HG03039 (cell line): Measurements from ENCODE around the gene SRGAP3.

Experiments
- ATAC-seq: cut with Tn5 transposase; IDR thresholded peaks from one replicate; pipeline ENCODE4 v1.9.1; 2021; ENCODE audit warnings: mild to moderate bottlenecking, moderate library complexity; ENCODE audit not compliant: unreplicated experiment

Gene SRGAP3

GRCh38 chr3:9204253-9204992 is 45.0 kb downstream of the SRGAP3 start:
- no peak for ATAC-seq

DNA sequence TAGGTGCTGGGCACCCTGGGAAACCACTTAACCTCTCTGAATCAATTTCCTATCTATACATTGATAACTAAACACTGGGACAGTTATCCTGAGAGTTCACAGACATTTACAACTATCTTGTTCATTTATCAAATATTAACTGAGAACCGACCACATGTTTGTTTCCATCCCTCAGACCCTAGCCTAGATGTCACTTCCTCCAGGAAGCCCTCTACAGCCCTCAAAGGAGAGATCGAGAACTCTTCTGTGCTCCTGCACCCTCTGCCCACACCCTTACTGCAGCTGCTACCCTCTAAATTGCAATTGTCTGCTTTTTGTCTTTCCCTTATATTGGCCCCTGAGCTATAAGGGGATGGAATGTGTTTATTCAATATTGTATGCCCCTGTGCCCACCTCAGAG is 46.1 kb downstream of the SRGAP3 start:
- no peak for ATAC-seq

- no peak for ATAC-seq
Measured at GRCh38 chr3:9202546-9202945, 46.9 kb downstream of the SRGAP3 start.

- ATAC-seq = no peak
Measured at GRCh38 chr3:9201955-9202354, 47.5 kb downstream of the SRGAP3 start.

DNA sequence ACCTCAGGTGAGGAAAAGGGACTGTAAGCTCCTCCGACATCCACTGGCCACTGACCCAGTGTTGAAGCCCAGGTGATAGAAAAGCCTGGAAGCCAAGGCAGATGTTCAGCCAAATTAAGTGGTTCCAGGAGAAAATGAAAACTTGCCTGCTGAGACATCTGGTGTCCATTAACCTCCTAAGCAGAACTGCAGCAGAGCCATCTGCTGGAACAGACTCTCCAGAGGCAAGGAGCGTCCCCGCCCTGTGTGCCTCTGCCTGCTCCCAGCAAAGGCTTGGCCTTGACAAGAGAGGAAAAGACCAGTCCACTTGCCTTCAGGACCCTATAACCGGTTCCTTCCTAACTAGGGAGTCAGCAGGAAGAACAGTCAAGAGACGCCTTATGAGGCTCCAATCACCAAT is 48.2 kb downstream of the SRGAP3 start:
- no peak for ATAC-seq

DNA sequence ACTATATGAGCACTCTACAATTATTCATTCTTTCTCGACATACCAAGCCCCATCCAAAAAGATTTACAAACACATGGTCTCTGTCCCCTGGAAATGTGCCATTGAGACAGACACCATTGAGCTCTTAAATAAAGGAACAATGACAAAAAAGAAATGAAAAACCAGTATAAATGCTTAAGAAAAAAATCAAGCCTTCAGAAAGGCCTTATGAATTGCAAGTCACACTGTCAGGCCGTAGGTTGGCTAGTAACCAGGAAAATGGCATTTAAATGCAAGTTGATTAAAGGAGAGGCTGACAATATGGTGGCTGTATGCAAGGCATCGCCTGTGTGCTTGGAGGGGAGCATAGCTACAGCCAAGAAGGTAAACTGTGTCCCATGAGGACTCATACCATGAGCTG is 49.7 kb downstream of the SRGAP3 start:
- no peak for ATAC-seq

GRCh38 chr3:9198899-9199335 is 50.5 kb downstream of the SRGAP3 start:
- ATAC-seq = no peak

- ATAC-seq = no peak
Measured at GRCh38 chr3:9198261-9198660, 51.2 kb downstream of the SRGAP3 start.

- no peak for ATAC-seq
Measured at GRCh38 chr3:9196020-9196419, 53.4 kb downstream of the SRGAP3 start.

DNA sequence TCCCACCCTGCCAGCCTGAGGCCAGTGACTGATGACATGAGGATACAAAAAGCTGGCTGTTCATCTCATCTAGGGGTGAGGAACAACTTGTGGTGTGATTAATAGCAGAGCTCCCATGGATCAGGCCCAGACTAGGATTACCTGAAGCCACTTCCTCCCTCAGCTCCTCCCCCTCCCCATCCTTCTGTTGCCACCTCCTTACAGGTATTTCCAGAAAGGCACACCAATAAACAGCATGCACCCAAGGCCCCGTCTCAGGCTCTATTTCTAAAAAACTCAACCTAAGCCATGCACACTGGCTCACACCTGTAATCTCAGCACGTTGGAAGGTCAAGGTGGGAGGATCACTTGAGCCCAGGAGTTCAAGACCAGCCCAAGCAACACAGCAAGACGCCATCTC is 54.1 kb downstream of the SRGAP3 start:
- ATAC-seq = no peak

GRCh38 chr3:9194509-9195184 is 54.8 kb downstream of the SRGAP3 start:
- no peak for ATAC-seq

DNA sequence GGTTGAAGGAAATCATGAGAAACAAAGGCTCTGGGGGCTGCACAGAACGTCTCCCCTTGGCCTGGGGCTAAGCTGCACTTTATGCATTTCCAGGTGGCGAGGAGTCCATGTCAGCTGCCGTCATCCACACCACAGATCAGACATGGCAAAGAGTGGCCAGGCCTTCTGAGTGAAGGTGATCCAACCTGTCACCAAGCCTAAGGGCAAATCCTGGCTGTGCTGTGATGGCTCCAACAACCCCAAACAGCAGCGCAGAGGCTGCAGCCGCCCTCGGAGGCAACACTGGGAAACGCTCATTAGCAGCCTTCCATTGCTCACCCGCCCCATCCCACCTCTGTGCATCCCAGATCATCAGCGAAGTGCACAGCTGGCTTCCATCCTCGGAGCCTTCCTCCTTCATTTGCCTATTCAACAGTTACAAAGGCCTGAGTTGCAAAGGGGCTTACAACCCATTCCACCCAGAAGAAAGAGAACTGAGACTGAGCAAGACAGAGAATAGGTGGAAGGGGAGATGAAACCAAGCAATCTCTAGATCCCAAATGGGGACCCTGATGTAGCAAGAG is 55.7 kb downstream of the SRGAP3 start:
- no peak for ATAC-seq

DNA sequence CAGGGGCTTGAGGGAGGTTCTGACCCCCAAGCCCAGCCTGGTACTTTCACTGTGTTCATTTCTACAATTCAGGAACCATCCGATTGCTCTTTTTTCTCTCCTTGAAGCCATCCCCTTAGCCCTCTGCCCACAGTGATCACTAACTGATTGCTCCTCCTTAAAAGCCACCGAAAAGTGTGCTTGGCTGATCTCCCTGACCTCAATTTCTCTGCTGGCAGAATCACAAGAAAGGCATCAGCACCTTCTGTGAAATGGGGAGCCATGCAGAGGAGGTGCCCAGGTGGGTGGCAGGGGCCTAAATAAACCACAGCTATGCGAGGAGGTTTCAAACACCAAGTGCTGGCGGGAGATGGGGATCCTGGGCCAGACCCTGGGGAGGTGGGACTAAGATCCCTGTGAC is 56.2 kb downstream of the SRGAP3 start:
- ATAC-seq = no peak

DNA sequence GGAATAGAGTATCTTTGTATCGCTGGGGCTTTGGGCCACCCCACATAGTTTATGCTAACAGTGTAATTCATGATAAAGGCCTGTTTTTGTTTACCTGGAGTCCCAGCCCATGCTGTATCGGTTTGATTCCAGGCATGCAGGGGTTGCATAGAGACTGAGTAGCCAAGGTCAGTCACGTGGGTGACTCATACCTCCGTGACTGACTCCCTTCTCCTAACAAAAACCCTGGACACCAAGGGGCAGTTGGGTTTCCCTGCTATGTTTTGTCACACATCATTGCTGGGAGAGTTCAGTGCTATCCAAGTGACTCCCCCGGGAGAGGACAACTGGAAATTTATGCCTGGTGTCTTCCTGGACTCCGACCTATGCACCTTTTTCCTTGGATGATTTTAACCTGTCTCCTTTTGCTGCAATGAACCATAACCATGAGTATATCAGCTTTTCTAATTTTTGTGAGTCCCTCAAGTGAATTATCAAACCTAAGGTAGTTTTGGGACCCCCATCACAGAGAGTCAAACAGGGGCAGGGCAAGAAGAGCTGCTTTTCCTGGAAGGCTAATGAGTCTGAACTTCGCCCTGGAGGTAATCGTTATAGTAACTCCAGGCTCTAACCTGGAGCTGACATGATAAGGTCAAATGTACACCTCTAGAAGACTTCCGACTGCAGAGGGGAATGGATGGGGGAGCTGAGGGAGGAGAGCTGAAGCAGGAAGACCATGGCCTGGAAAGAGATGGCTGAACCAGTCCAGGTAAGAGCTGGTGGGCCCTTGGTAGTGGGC is 57.0 kb downstream of the SRGAP3 start:
- no peak for ATAC-seq

DNA sequence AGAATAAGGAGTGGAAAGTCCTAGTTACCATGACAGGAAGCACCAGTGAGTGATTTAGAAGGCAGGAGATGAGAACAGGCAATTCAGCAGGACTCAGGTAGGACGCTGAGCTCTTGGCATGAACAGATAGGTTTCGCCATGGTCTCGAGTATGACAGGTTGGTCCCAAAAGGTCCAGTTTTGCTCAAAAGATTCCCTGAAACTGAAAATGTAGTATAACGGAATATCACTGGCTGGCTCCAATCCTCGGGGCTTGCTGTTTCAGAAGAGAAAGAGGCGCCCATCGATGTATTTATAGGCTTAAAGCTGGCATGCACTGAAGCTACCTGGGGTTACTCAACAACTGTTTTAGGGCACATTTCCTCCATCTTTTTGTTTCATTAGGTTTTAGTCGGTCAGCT is 59.2 kb downstream of the SRGAP3 start:
- no peak for ATAC-seq

DNA sequence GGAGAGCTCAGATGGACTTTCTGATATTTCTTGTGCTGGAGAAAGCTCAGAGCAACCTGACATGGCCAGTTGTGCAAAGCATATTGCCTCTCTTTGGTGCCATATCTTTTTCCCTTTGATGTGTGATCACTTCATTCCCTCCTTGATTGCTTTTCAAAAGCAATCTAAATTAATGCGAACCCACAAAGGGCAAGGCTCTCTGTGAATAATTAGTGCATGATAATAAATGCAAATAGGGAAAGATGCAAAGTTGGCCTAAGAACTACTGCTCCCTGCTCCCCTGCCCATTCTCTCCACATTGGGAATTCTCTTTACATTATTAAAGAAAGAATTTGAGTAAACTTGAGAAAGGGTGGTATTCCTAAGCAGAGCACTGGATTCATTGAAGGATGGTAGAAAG is 60.9 kb downstream of the SRGAP3 start:
- ATAC-seq = no peak

DNA sequence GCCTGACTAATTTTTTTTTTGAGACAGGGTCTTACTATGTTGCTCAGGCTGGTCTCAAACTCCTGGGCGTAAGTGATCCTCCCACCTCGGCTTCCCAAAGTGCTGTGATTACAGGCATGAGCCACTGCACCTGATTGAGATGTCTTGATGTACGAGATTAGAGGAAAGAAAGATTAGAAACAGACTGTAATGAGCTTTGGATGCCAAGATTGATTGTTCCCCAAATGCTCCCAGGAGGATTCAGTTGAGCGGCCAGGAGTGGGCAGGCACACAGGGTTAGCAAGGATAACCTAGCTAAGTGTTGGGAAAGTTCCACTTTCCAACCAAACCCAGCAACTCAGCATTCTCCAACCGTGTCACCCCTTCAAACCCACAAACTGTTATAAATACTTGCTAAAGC is 63.7 kb downstream of the SRGAP3 start:
- ATAC-seq = no peak

- ATAC-seq = no peak
Measured at GRCh38 chr3:9185046-9185445, 64.4 kb downstream of the SRGAP3 start.

- ATAC-seq = no peak
Measured at GRCh38 chr3:9184461-9184835, 65.0 kb downstream of the SRGAP3 start.

DNA sequence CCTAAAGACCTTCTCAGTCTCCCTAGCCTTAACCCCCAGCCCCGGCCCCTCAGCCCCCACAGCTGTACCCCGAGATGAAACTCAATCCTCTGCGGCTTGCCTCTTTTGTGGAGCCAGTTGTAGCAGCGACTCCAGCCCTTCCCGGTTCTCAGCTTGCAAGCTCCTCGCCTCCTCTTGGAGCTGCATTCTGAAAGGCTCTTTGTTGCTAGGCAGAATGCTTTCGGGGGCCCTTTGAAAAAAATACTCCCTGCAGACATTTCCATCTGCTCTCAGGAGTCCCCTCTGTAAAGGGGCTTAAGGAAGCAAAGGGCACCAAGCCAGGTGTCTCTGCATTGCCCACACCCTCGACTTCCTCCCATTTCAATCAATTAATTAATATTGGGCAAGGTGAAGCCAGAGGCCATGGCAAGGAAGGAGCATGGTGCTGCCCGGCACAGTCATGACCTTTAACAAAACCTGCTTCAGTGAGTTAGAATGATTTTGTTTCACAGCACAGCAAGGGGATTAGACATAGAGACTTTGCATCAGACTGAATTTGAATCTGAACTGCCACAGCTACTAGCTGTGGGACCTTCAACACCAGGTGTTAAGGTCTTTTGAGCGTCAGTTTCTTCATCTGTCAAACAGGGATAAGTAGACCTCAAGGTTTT is 65.5 kb downstream of the SRGAP3 start:
- ATAC-seq = no peak

DNA sequence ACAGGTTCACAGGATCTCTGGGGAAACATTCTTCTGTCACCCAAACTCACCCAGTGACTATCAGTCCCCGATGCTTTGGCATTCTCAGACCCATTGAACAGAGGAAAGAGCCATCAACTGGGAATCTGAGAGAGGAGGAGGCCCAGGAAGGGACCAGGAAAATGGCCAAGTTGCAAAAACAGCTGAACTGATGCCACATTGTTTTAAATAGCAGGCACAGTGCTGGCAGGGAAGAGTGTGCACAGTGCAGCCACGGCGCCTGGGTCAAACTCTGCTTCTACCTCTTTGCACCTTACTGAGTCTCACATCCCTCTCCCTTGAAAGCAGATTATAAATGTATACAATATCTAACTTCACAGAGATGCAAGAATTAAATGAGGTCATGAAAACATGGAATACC is 66.4 kb downstream of the SRGAP3 start:
- no peak for ATAC-seq
